NCI-H187 (cell line): ENCODE data around the gene GRHL1.

Source experiments
- DNase-seq, 2 experiments: peaks; one replicate each; lab custom pipeline; 2025; lab: John Stamatoyannopoulos, UW

GRHL1 gene

DNA sequence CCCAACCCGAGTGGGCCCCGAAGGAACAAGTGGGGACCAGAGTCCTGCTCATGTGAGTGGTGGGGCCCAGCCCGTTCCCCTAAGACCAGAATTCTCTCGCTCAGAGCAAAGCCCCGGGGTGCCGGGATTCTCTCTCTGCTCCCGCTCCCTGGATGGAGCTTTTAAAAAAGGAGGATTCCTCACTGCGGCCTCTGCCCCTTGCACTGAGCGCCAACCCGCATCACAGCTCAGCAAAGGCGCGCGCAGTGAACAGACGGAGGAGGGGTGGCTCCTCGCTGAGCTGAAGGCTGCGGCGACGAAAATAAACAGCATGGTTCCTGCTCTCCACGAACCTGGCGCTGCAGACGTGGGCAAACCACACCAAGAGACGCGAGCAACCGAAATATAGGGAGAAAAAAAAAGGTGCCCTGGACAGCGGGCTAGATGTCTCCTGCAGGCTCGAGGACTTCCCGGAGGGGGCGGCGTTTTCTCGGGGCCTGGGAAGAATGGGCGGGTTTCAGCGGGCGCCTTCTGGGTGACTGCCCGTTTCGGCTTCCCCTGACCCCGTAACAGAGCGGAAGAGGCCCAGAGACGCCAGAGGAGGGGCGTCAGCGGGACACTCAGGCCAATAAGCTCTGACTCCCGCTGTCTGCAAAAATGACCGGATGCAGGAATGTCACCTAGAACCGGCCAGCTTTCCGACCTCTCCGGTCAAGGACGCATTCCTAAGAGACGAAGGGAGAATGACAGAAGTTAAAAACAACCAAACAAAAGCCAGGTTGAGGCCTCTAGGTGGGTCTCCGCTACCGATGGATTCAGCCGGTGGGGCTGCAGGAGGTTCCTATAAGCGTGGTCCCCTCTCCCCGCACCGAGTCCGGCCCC is 91.0 kb downstream of the GRHL1 start:
- DNase-seq = peak; percentile 41 to 45

DNA sequence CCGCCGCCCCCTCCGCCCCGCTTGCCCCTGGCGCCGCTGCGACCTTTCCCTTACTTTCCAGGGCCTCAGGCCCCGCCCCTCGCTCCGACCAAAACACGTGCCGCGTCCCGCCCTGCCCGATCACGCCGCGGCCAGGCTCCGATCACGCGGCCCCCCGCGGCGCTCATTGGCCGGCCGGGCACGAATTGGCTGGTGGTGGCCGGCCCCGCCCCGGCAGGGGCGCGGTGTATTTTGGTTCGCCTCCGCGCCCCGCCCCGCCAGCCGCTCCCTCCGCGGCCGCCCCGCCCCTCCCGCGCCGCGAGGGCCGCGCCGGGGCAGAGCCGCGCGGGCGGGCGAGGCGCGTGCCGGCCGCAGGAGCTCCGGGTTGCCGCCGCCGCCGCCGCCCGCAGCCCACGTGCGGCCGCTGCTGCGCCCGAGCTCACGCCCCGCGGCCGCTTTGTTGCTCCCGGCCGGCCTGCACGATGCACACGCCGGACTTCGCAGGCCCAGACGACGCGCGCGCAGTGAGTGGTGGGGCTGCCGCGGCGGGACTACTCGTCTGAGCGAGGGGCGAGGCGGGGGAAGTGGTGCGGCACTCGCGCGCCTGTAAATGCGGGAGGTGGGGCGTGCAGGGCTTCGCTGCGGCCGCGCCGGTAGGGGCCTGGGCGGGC is 91.9 kb downstream of the GRHL1 start, which contains the start of gene KLF11:
Gene KLF11, plus strand, starts transcription at position 295 of the 650 bp plus-strand sequence. Its CDS starts 167 bp downstream, at position 462.
- peak; percentile 97 to 98 for DNase-seq

DNA sequence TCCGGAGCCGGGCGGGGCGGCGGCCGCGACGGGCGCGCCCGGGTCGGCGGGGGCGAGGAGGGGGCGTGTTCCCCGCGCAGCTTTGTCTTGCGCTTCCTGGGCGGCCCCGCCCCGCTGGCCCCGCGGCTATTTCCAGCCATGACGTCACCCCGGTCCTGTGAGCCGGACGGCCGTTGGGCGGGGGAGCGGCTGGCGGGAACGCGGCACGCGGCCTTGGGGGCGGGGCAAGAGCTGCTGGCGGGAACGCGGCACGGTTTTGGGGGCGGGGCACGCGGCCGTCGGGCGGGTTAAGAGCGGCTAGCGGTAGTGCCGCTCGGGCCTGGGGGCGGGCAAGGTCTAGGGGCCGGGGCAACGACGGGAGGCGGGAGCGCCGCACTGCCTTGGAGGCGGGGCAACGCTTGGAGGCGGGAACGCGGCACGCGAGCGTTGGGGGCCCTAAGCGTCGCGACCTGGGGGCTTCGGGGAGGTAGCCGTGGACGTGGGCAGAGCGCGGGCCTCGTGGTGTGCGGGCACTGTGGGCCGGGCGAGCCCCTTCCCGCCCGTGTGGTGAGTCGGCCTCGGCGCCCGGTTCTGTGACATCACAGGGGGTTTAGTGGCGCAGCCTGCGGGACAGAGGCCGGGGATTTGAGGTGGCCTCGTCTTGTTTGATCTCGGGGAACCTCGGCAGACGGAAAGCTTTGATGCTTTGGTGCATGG is 92.6 kb downstream of the GRHL1 start:
- DNase-seq = peak; percentile 79 to 97

DNA sequence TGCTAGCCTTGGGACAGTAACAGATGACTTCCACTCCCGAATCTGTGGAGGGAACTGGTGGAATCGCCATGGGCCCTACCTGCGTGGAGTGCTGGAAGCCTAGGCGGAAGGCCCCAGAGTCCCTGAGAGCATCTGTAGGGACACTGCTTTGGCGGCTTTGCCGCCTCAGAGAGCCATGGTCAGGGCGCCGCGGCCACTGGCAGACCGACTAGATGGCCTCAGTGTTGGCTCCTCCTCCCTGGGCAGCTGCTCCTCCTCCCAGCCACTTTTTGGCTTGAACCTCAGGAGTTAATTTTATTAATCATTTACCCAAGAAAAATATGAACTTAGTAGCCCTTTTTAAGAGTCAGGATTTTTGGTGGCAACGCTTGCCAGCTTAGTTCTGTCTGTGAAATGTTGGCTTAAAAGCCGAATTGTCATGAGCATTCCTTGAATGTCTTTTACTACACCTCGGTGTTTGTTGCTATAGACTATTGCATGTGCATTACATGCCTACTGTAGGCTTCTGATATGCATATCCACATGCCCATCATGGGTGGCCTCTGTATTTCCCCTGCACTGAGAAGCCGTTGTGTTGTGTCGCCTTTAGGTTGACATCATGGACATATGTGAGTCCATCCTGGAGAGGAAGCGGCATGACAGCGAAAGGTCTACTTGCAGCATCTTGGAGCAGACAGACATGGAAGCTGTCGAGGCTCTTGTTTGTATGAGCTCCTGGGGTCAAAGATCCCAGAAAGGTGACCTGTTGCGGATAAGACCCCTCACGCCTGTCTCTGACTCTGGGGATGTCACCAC is 94.3 kb downstream of the GRHL1 start:
- no peak for DNase-seq

DNA sequence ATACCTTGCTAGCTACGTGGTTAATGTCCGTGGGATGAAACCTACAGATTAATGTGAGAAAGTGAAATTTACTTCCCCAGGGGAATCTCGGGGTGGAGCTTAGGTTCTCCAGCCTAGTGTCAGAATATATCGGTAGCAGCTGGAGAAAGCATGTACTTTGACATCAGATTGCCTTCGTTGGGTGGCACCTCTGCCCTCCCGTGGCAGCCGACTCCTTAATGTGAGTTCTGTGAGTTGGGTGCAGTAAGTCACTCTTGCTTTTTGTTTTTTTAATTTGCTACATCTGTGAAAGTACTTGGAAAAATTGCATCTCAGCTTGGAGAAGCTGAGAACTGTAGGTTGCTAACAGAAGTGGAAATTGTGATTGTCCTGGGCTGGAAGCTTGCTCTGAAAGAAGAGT is 95.4 kb downstream of the GRHL1 start:
- DNase-seq = no peak

DNA sequence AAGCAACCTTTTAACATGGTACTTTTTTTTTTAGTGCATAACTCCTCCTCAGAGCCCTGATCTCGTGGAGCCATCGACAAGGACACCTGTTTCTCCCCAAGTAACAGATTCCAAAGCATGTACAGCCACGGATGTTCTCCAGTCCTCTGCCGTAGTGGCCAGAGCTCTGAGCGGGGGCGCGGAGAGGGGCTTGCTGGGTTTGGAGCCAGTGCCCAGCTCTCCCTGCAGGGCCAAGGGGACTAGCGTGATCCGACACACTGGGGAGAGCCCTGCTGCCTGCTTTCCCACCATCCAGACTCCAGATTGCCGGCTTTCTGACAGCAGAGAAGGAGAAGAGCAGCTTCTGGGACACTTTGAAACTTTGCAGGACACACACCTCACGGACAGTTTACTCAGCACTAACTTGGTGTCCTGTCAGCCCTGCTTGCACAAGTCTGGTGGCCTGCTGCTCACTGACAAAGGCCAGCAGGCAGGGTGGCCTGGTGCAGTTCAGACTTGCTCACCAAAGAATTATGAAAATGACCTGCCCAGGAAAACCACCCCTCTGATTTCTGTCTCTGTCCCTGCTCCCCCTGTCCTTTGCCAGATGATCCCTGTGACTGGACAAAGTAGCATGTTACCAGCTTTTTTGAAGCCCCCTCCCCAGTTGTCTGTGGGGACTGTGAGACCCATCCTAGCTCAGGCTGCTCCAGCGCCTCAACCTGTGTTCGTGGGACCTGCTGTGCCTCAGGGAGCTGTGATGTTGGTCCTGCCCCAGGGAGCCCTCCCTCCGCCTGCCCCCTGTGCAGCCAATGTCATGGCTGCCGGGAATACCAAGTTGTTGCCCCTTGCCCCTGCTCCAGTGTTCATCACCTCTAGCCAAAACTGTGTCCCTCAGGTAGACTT is 96.4 kb downstream of the GRHL1 start:
- DNase-seq = no peak

DNA sequence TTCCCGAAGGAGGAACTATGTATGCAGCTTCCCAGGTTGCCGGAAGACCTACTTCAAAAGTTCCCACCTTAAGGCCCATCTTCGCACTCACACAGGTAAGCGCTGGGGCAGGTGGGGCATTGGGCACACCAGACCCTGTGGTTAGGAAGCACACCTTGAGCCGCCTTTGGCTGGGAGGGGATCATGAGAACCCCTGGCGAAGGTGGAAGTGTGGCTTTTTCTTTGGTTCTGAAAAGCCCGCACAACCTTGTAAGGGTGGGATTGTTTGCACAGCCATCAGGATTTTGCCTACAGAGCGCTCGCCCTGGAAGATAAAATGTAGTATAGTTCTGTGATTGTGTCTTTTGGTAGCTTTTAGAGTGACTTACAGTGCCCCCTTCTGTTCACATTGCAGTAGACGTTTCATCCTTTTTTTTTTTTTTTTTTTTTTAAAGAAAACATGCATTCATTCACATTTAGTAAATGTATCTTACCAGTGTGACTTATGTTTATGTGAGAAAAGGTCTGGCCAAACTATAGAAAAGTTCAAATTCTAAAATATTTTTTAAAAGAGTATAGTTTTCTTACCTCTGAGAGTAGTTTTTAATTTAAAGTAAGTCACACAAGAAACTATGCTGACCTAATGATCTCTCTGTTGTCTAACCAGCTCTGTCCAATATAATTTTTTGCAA is 97.1 kb downstream of the GRHL1 start:
- no peak for DNase-seq
